HCT116 (cell line): ENCODE data around the gene TNFRSF18. TPM values are rescaled to one million over a fixed set of nuclear protein-coding genes. Genes with fewer than 3 reads are reported as not detected.

Experiments
- ATAC-seq: fragments of 200-7000 bp; cut with Tn5 transposase; 2 replicates; pipeline ENCODE4 v1.9.1; 2020; ENCODE audit warnings: mild to moderate bottlenecking, moderate library complexity
- BruUV-seq: library from RNA; stranded (reverse); fragments of 400-500 nt; replicated peaks from 2 replicates; lab custom pipeline; 2021; lab: Mats Ljungman, UMichigan
- CTCF ChIA-PET: fragments of 300-600 bp; sonication (Branson Sonifier 250); formaldehyde crosslinking; loops from one replicate; lab custom pipeline; 2021; ENCODE audit warnings: antibody characterized with exemption; lab: Charles Lee
- POLR2A ChIA-PET: fragments of 300-600, 350-600 bp; sonication (Branson Sonifier 250); formaldehyde crosslinking; loops from one replicate; lab custom pipeline; 2021; ENCODE audit warnings: antibody characterized with exemption; lab: Charles Lee
- RAD21 ChIA-PET, 2 experiments: fragments of 300-600 bp; sonication (Branson Sonifier 250); formaldehyde crosslinking; loops; one replicate each; lab custom pipeline; 2023; ENCODE audit warnings: low total read pairs in 2 of 2; ENCODE audit not compliant: uncharacterized antibody in 2 of 2, unreplicated experiment in 2 of 2, low non-redundant PET in 1 of 2; lab: Charles Lee
- DNase-seq: peaks from one replicate; pipeline ENCODE4 v3.0.0-alpha.2; 2010; ENCODE audit warnings: low read depth, low spot score
- H2AFZ ChIP-seq: fragments of 200-600 bp; shearing (Covaris generic), sonication (generic); 2 replicates; pipeline ENCODE4 v1.6.1; 2017; ENCODE audit warnings: low read depth, mixed run types, mixed read lengths, antibody characterized with exemption, low read length; ENCODE audit not compliant: poor library complexity, severe bottlenecking
- H3K27ac ChIP-seq: 2 replicates; pipeline ENCODE4 v1.5.1; 2012; ENCODE audit warnings: low read depth, low read length
- H3K27me3 ChIP-seq: fragments of 200-600 bp; sonication (generic); 2 replicates; pipeline ENCODE4 v1.6.1; 2016; ENCODE audit warnings: mixed run types, low read length, mixed read lengths; ENCODE audit not compliant: insufficient read depth
- H3K36me3 ChIP-seq, 2 experiments: fragments of 200-500 bp in 1 of 2; fragments of 200-600 bp in 1 of 2; sonication (Bioruptor generic) in 1 of 2; sonication (generic) in 1 of 2; 2 replicates each; pipeline versions ENCODE4 v1.5.1 to v1.6.1; 2014 to 2016; ENCODE audit warnings: low read length in 2 of 2, inconsistent platforms in 1 of 2, mixed read lengths in 1 of 2, mixed run types in 1 of 2; ENCODE audit not compliant: insufficient read depth in 2 of 2, control insufficient read depth in 1 of 2
- H3K4me1 ChIP-seq, 2 experiments: fragments of 200-600 bp in 1 of 2; sonication (generic) in 1 of 2; 2 replicates each; pipeline versions ENCODE4 v1.5.1 to v1.6.1; 2012 to 2017; ENCODE audit warnings: low read length in 2 of 2, inconsistent platforms in 1 of 2, mild to moderate bottlenecking in 1 of 2, mixed read lengths in 1 of 2, mixed run types in 1 of 2, moderate library complexity in 1 of 2; ENCODE audit not compliant: insufficient read depth in 2 of 2, control insufficient read depth in 1 of 2
- H3K4me2 ChIP-seq: fragments of 200-600 bp; sonication (generic); 2 replicates; pipeline ENCODE4 v1.6.1; 2017; ENCODE audit warnings: mixed run types, low read length, mixed read lengths
- H3K4me3 ChIP-seq, 2 experiments: fragments of 200-600 bp in 1 of 2; sonication (generic) in 1 of 2; replicated peaks in 1 of 2; 2 replicates each; pipeline ENCODE4 v1.5.1; 2011 to 2016; ENCODE audit warnings: low read length in 2 of 2, control low read depth in 1 of 2, low read depth in 1 of 2, mild to moderate bottlenecking in 1 of 2, mixed read lengths in 1 of 2, mixed run types in 1 of 2
- H3K79me2 ChIP-seq: fragments of 200-600 bp; sonication (generic); 2 replicates; pipeline ENCODE4 v1.6.1; 2017; ENCODE audit warnings: mild to moderate bottlenecking, mixed run types, low read length, moderate library complexity, mixed read lengths; ENCODE audit not compliant: insufficient read depth
- H3K9ac ChIP-seq: fragments of 200-600 bp; sonication (generic); 2 replicates; pipeline ENCODE4 v1.6.1; 2016; ENCODE audit warnings: low read length, mixed read lengths
- H3K9me2 ChIP-seq: fragments of 200-600 bp; sonication (generic), shearing (Covaris generic); 2 replicates; pipeline ENCODE4 v1.6.1; 2017; ENCODE audit warnings: mixed run types, mild to moderate bottlenecking, moderate library complexity; ENCODE audit not compliant: insufficient read depth
- H3K9me3 ChIP-seq, 2 experiments: fragments of 200-500 bp in 1 of 2; fragments of 200-600 bp in 1 of 2; sonication (Bioruptor generic) in 1 of 2; sonication (generic) in 1 of 2; 2 replicates each; pipeline ENCODE4 v1.6.1; 2014 to 2017; ENCODE audit warnings: low read length in 2 of 2, mixed read lengths in 2 of 2, inconsistent platforms in 1 of 2, low read depth in 1 of 2, mild to moderate bottlenecking in 1 of 2, mixed run types in 1 of 2, moderate library complexity in 1 of 2; ENCODE audit not compliant: control insufficient read depth in 1 of 2, insufficient read depth in 1 of 2
- H4K20me1 ChIP-seq: fragments of 200-600 bp; sonication (generic), shearing (Covaris generic); 2 replicates; pipeline ENCODE4 v1.6.1; 2017; ENCODE audit warnings: mixed run types, mild to moderate bottlenecking, moderate library complexity; ENCODE audit not compliant: insufficient read depth
- ELF1 ChIP-seq: IDR thresholded peaks from 2 replicates; pipeline ENCODE4 v1.6.1; 2012; ENCODE audit warnings: low read depth, borderline replicate concordance
- FOSL1 ChIP-seq: IDR thresholded peaks from 2 replicates; pipeline ENCODE4 v1.6.1; 2012; ENCODE audit warnings: low read depth
- RAD21 ChIP-seq: IDR thresholded peaks from 2 replicates; pipeline ENCODE4 v1.6.1; 2012; ENCODE audit warnings: low read depth, mild to moderate bottlenecking
- SP1 ChIP-seq: IDR thresholded peaks from 2 replicates; pipeline ENCODE4 v1.6.1; 2012; ENCODE audit warnings: low read depth
- SRF ChIP-seq: IDR thresholded peaks from 2 replicates; pipeline ENCODE4 v1.6.1; 2012; ENCODE audit warnings: low read depth
- TCF7L2 ChIP-seq: IDR thresholded peaks from 2 replicates; pipeline ENCODE4 v1.7.0; 2011; ENCODE audit warnings: borderline replicate concordance, inconsistent platforms; ENCODE audit not compliant: insufficient read depth, insufficient read length; ENCODE audit errors: extremely low read depth
- YY1 ChIP-seq: IDR thresholded peaks from 2 replicates; pipeline ENCODE4 v1.6.1; 2011; ENCODE audit warnings: low read length, low read depth, moderate library complexity, mild to moderate bottlenecking; ENCODE audit not compliant: insufficient replicate concordance; ENCODE audit errors: extremely low read depth
- ZFX ChIP-seq: fragments of 450-650 bp; IDR thresholded peaks from 2 replicates; pipeline ENCODE4 v1.6.1; 2017
- intact Hi-C: fragments of 100-400 bp; cut with micrococcal nuclease; formaldehyde crosslinking; loops from 2 replicates; pipeline ENCODE4 v1.10.0; 2022
- total RNA-seq: library from RNA; stranded (reverse); gene quantifications from one replicate; pipeline ENCODE4 v1.2.1, GENCODE V29; 2021; ENCODE audit not compliant: unreplicated experiment
- TF ChIP-seq, protein P1 (sequence below): IDR thresholded peaks from 2 replicates; pipeline ENCODE4 v1.6.1; 2012
- TF ChIP-seq, protein P2 (sequence below): IDR thresholded peaks from 2 replicates; pipeline ENCODE4 v1.6.1; 2011; ENCODE audit warnings: mild to moderate bottlenecking, low read length, moderate library complexity; ENCODE audit not compliant: insufficient replicate concordance; ENCODE audit errors: extremely low read depth
- TF ChIP-seq, protein P3 (sequence below), 3 experiments: fragments of 200-600 bp in 1 of 3; sonication (generic) in 1 of 3; IDR thresholded peaks in 2 of 3; conservative IDR thresholded peaks in 1 of 3; 2 replicates each; pipeline ENCODE4 v1.5.1; 2012 to 2017; ENCODE audit warnings: low read depth in 2 of 3, low read length in 2 of 3, antibody characterized with exemption in 1 of 3, borderline replicate concordance in 1 of 3, control low read depth in 1 of 3, mild to moderate bottlenecking in 1 of 3, mixed read lengths in 1 of 3, mixed run types in 1 of 3, moderate library complexity in 1 of 3; ENCODE audit not compliant: insufficient read depth in 1 of 3

The TNFRSF18 gene
- total RNA-seq, 1 experiment from 2014 or later: 56.2 TPM

DNA sequence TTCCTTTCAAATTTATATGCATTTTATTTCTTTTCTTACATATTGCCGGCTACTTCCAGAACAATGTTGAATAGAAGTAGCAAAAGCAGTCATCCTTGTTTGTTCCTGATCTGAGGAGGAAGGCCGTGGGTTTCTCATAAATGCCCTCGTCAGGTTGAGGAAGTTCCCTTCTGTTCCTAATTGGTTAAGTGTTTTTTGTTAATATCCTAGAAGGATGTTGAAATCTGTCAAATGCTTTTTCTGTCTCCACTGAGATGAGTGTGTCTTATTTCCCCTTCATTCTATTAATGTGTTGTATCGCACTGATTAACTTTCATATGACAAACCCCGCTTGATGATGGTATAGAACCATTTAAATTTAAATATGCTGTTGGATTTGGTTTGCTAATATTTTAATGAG is 17.3 kb downstream of the TNFRSF18 start:
- intact Hi-C loops: no loop called here

DNA sequence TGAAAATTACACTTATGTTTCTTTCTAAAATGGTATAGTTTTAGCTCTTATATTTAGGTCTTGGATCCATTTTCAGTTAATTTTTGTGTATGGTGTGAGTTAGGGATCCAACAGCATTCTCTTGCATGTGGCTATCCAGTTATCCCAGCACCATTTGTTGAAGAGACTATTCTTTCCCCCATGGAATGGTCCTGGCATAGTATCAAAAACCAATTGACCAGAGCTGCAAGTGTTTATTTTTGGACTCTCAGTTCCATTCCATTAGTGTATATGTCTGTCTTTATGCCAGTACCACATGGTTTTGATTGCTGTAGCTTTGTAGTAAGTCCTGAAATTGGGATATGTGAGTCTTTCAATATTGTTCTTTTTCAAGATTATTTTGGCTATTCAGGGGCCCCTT is 18.5 kb downstream of the TNFRSF18 start:
- ATAC-seq: no peak
- POLR2A ChIA-PET: interaction anchor here (0.8 kb wide), 1 partner anchor 25 kb away, joined by 4 read pairs; no protein-coding TSS in a partner anchor
- intact Hi-C loops: no loop called here
- TF ChIP-seq, protein P1, sequence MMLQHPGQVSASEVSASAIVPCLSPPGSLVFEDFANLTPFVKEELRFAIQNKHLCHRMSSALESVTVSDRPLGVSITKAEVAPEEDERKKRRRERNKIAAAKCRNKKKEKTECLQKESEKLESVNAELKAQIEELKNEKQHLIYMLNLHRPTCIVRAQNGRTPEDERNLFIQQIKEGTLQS: no peak
- TF ChIP-seq RAD21 (no peak), SRF (no peak), YY1 (no peak), TCF7L2 (no peak), ZFX (no peak)
- TF ChIP-seq, protein P2, sequence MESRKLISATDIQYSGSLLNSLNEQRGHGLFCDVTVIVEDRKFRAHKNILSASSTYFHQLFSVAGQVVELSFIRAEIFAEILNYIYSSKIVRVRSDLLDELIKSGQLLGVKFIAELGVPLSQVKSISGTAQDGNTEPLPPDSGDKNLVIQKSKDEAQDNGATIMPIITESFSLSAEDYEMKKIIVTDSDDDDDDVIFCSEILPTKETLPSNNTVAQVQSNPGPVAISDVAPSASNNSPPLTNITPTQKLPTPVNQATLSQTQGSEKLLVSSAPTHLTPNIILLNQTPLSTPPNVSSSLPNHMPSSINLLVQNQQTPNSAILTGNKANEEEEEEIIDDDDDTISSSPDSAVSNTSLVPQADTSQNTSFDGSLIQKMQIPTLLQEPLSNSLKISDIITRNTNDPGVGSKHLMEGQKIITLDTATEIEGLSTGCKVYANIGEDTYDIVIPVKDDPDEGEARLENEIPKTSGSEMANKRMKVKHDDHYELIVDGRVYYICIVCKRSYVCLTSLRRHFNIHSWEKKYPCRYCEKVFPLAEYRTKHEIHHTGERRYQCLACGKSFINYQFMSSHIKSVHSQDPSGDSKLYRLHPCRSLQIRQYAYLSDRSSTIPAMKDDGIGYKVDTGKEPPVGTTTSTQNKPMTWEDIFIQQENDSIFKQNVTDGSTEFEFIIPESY: no peak
- TF ChIP-seq, protein P3, sequence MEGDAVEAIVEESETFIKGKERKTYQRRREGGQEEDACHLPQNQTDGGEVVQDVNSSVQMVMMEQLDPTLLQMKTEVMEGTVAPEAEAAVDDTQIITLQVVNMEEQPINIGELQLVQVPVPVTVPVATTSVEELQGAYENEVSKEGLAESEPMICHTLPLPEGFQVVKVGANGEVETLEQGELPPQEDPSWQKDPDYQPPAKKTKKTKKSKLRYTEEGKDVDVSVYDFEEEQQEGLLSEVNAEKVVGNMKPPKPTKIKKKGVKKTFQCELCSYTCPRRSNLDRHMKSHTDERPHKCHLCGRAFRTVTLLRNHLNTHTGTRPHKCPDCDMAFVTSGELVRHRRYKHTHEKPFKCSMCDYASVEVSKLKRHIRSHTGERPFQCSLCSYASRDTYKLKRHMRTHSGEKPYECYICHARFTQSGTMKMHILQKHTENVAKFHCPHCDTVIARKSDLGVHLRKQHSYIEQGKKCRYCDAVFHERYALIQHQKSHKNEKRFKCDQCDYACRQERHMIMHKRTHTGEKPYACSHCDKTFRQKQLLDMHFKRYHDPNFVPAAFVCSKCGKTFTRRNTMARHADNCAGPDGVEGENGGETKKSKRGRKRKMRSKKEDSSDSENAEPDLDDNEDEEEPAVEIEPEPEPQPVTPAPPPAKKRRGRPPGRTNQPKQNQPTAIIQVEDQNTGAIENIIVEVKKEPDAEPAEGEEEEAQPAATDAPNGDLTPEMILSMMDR (IDR thresholded peaks at IDR 0.05 in 2 of 3, conservative IDR thresholded peaks at IDR 0.05 in 1 of 3; ENCODE audit: borderline replicate concordance in 1 of 3, insufficient read depth in 1 of 3, low read depth in 2 of 3, low read length in 2 of 3): no peak

More for the DNA sequence above, 17.3 kb downstream of the TNFRSF18 start:
- Histone ChIP-seq H3K9me3 (peaks cover 0 to 11% of the 10 kb centered on the region in 2 experiments; a peak in 1 of 4 replicates), H3K9ac (no peak overlapping the region), H3K4me2 (no peak overlapping the region), H3K27ac (no peak overlapping the region), H4K20me1 (no peaks in the 10 kb centered on the region), H3K79me2 (no peaks in the 10 kb centered on the region), H3K27me3 (no peaks in the 10 kb centered on the region), H3K4me3 (no peak overlapping the region), H3K9me2 (no peaks in the 10 kb centered on the region), H3K36me3 (no peaks in the 10 kb centered on the region), H3K4me1 (peaks cover 0 to 13% of the 10 kb centered on the region in 2 experiments; a peak in 2 of 4 replicates), H2AFZ (no peak overlapping the region)
- RAD21 ChIA-PET: no interaction called here
- POLR2A ChIA-PET: no interaction called here
- no peak for DNase-seq
- no TSS peak for BruUV-seq
- CTCF ChIA-PET: no interaction called here
- no peak for ATAC-seq
- TF ChIP-seq SP1 (no peak), FOSL1 (no peak), ELF1 (no peak)
- TF ChIP-seq, protein P3 (IDR thresholded peaks at IDR 0.05 in 2 of 3, conservative IDR thresholded peaks at IDR 0.05 in 1 of 3; ENCODE audit: borderline replicate concordance in 1 of 3, insufficient read depth in 1 of 3, low read depth in 2 of 3, low read length in 2 of 3): no peak

More for the DNA sequence above, 18.5 kb downstream of the TNFRSF18 start:
- no peak overlapping the region for H3K4me3 ChIP-seq
- no peaks in the 10 kb centered on the region for H3K27me3 ChIP-seq
- DNase-seq: no peak
- no peak overlapping the region for H2AFZ ChIP-seq
- peaks cover 0 to 13% of the 10 kb centered on the region in 2 experiments; a peak in 2 of 4 replicates for H3K4me1 ChIP-seq
- H3K36me3 ChIP-seq: no peaks in the 10 kb centered on the region
- peaks cover 0 to 11% of the 10 kb centered on the region in 2 experiments; a peak in 1 of 4 replicates for H3K9me3 ChIP-seq
- H4K20me1 ChIP-seq: no peaks in the 10 kb centered on the region
- H3K79me2 ChIP-seq: no peaks in the 10 kb centered on the region
- RAD21 ChIA-PET: interaction anchor here in 1 of 2 experiments (0.6 kb wide), 1 partner anchor 66 kb away, joined by 3 read pairs; no protein-coding TSS in a partner anchor
- H3K4me2 ChIP-seq: no peak overlapping the region
- BruUV-seq: no TSS peak
- no peak overlapping the region for H3K27ac ChIP-seq
- CTCF ChIA-PET: no interaction called here
- H3K9me2 ChIP-seq: no peaks in the 10 kb centered on the region
- no peak overlapping the region for H3K9ac ChIP-seq
